Activated T-cell treated with anti-CD3 and anti-CD28 coated beads for 1 hour (primary cell): ENCODE data around the gene SNORC.
"Not testable (repeated sequence)": the region's sequence is repeated elsewhere in the genome, so short reads cannot be mapped to it uniquely, and the experiment has no call there.

Experiments
- DNase-seq: peaks from one replicate; pipeline ENCODE4 v3.0.0-alpha.2; 2020; ENCODE audit warnings: low read depth

SNORC gene

DNA sequence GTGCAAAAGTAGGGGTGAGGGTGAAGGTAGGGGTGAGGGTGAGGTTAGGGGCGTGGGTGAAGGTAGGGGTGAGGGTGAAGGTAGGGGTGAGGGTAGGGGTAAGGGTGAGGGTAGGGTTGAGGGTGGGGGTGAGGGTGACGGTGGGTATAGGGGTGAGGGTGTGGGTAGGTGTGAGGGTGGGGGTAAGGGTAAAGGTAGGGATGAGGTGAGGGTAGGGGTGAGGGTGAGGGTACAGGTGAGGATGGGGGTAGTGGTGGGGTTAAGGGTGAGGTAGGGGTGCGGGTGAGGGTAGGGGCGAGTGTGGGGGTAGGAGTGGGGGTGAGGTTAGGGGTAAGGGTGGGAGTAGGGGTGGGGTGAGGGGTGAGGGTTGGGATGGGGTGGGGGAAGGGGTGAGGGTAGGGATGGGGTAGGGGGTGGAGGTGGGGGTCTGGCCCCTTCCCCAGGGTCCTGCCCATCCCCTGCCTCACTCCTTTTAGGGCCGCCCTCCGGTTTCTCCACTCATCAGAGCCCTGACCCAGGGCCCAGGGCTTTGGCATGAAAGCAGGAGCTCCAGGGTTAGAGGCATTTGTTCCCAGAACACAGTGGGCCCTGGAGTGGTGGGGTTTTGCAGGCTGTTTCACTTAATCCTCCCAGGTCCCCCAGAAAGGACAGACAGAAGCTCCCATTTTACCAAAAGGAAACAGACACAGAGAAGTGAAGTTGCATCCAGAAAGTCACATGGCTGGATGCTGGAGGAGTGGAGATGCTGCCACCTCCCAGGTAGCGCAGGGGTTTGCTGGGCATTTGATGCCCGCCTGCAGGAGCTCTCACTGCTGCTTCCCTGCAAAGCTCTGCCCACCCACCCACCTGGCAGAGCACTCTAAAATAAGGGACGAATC, 26.9 kb downstream of the SNORC start:
- DNase-seq: no peak

- no peak for DNase-seq
Measured at GRCh38 chr2:232897598-232898408, 27.7 kb downstream of the SNORC start.

DNA sequence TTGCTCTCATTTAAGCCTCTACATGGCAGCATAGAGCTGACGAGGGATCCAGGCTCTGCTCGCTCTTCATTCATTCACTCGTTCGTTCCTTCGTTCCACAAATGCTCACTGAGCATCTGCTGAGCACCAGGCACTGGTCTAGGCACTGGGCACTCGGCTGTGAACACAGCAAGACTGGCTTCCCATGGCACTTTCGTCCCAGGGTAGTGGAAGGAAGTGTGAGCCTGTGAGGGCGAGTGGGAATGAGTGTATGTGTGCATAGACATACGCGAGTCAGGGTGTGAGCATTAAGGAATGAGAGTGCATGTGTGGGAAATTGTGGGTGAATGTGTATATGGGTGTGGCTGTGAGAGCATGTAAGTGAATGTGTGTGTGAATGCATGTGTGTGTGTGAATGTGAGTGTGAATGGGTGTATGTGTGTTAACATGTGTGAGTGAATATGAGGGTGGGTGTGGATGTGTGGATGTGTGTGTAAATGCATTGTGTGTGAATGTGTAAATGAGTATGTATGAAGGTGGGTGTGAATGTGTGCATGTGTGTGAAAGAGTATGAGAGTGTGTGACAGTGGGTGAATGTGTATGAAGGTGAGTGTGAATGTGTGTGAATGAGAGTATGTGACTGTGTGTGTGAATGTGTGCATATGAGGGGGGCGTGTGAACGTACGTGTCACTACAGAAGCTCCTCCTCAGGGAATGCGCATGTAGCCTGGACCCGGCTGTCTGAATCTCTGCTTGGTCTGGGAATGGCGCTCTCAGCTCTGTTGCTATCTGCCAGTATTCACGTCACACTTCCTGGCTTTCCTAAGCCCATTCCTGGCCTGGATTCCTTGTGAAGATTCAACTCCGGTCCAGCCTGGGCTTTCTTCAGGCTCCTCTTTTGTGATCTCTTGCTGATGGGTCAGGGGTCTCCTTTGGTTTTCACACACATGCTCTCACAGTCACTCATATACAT, 28.8 kb downstream of the SNORC start:
- DNase-seq: no peak

DNA sequence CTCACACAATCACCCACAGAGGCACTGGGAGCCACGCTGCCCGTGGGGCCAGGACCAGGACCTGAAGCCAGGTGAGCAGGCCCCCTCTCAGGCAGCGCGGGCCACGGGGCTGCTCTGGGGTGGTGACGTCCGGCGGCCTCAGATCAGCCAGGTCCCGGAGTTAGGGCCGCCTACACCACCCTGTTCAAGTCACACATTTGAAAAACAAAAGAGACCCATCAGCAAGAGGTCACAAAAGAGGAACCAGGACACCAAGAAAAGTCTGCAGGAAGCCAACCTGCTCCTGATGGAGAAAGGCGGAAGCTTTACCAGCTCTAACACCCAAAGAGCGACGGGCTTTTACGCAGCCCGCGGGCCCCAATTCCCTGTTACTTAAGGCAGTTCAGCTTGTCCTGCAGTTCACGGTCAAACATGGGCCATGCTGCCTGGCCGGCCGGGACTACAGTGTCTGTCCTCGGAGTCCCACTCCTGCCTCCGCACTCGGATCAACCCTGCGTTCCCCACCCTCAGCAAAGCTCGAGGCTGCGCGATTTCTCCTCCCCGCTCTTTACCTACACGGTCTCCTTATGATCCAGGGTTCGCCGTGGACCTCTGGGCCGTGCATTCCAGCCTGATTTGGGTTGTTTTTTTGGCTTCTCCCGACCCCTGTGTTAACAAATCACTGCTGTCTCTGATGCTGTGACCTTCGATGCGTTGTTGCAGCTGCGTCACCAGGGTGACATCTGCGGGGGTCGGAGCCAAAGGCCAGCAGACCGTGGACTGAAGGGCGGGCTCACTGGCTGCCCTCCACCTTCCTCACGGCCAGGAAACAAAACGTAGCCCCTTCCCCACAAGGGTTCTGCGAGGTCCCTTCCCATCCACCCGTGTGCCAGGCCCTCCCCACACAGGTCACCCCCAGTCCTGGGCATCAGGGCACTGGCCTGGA, 31.0 kb downstream of the SNORC start:
- DNase-seq: no peak

- DNase-seq: no peak
Measured at GRCh38 chr2:232901736-232902578, 31.9 kb downstream of the SNORC start.

- no peak for DNase-seq
Measured at GRCh38 chr2:232903989-232904388, 33.9 kb downstream of the SNORC start.

GRCh38 chr2:232906867-232907717, 37.0 kb downstream of the SNORC start:
- not testable (repeated sequence) for DNase-seq

DNA sequence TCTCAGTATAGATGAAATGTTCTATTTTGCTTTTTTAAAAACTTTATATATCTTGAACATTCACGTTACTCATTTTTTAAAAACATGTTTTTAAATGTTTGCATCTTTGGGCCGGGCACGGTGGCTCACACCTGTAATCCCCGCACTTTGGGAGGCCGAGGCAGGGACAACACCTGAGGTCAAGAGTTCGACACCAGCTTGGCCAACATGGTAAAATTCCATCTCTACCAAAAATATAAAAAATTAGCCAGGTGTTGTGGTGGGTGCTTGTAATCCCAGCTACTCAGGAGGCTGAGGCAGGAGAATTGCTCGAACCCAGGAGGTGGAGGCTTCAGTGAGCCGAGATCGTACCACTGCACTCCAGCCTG, 37.6 kb downstream of the SNORC start:
- DNase-seq: not testable (repeated sequence)

GRCh38 chr2:232908695-232909094, 38.6 kb downstream of the SNORC start:
- no peak for DNase-seq

DNA sequence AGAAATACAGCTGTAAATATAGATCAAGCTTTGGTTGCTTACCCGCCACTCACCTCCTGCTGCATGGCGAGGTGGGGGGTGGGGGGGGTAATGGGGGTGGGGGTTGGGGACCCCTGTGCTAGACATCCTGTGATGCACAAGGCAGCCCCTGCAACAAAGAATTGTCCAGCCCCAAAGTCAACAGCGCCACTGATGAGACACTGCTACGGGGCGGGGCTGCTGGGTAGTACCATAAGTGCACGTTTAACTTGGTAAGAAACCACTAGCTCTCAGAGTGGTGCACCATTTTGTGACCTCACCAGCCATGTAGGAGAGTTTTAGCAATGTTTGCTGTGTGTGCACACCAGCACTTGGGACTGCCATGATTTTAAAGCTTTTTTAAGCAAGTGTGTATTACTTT, 40.3 kb downstream of the SNORC start:
- DNase-seq: no peak

GRCh38 chr2:232911712-232912277, 41.7 kb downstream of the SNORC start:
- DNase-seq: no peak

GRCh38 chr2:232913903-232914302, 43.8 kb downstream of the SNORC start:
- DNase-seq: no peak

DNA sequence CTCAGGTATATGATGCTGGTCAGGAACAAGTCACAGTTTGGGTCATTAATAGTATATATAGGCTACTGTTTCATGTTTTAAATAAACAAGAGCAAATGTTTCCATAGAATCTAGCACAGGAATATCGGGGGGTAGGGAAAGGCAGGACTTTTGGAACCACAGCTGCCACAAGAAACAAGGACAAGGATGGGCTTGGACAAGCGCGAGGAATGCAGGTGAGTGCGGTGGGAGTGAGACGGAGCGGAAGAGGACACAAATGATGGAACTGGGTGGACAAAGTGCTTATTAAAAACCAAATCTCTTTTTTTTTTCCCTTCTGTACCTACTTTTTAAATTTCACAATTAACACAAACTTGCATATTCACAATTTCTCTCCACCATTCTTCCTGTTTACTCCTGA, 49.1 kb downstream of the SNORC start:
- DNase-seq: no peak

DNA sequence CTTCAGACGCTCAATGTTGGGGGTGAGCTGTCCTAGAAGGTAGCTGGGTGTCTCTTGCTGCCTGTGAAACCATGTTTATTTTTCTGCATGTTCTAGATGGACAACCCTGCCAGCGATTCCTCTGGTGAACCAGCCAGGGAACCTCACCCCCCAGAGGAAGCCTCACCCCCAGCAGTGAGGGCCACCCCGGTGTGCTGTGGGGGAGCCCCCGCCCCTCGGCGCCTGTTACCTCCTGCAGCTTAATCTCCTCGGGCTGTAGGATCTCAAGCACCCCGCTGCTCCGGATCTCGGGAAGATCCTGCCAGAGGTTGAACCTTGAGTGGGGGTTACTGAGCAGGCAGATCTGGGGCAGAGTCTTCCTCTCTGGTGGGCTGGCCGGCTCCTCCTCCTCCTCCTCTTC, 50.0 kb downstream of the SNORC start:
- DNase-seq: no peak

GRCh38 chr2:232920760-232921159, 50.7 kb downstream of the SNORC start:
- no peak for DNase-seq

DNA sequence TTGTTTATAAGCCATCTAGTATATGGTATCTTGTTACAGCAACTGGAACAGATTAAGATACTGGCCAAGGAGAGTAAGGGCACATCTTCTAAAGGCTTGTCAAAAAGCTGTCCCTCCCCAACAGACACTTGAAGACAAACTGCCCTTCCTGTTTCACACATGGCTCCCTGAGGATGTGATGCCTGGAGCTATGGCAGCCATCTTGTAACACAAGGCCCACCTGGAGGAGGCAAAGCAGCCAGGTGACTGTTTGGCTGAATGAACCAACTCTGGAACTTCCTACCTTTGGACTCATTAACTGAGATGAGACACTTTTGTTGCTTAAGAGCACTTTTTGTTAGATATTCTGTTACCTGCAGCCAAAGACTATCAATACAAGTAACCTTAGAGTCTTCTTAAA, 54.4 kb downstream of the SNORC start:
- DNase-seq: no peak

DNA sequence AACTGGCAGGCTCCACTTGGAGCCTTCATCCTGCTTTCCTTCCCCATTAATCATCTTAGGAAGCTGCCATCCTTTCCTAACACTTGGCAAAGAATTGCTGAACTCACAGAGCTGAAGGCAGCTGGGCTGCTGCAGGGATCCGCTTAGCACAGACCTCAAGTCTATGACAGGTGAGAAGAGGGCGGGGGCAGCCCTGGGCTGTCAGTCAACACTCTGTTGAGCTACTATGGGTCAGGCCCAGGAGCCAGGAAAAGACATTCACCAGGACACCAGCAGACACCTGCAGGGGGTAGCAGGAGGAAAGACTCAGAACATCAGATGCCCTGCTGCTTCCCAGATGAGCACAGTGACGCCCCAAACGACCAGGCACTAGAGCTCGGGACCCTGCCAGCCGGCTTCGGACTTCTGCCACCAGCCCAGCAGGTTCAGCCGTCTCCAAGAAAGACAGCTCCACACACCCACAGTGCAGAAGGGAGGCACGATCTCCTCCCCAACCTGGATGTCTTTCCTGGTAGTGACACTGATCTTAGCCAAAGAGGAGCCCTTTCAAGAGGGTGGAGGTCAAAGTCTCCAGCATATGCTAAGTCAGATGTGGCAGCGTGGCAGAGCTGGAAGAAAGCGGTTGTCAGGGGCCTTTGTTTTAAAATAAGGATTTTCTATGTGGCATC, 55.2 kb downstream of the SNORC start:
- DNase-seq: no peak

- no peak for DNase-seq
Measured at GRCh38 chr2:232925821-232926156, 55.7 kb downstream of the SNORC start.
